GM23338 (cell line): ENCODE data around the gene RMC1. TPM values are rescaled to one million over a fixed set of nuclear protein-coding genes. Genes with fewer than 3 reads are reported as not detected.

Experiments used
- ATAC-seq: fragments of 200-7000 bp; cut with Tn5 transposase; 3 replicates; pipeline ENCODE4 v1.9.1; 2020
- DNase-seq: peaks from one replicate; pipeline ENCODE4 v3.0.0-alpha.2; 2015; ENCODE audit warnings: low spot score
- H2AFZ ChIP-seq: fragments of 200-600 bp; sonication (generic); 2 replicates; pipeline ENCODE4 v1.8.0; 2016; ENCODE audit warnings: antibody characterized with exemption, mild to moderate bottlenecking, moderate library complexity
- H3F3A ChIP-seq: fragments of 200-600 bp; sonication (generic); replicated peaks from 2 replicates; pipeline ENCODE4 v1.8.0; 2017; ENCODE audit warnings: antibody characterized with exemption, mixed run types, low read depth
- H3K27ac ChIP-seq: fragments of 200-600 bp; sonication (generic); 2 replicates; pipeline ENCODE4 v1.6.1; 2016; ENCODE audit warnings: low read depth
- H3K27me3 ChIP-seq: fragments of 200-600 bp; sonication (generic); 2 replicates; pipeline ENCODE4 v1.8.0; 2016; ENCODE audit warnings: mild to moderate bottlenecking, mixed run types, moderate library complexity; ENCODE audit not compliant: insufficient read depth
- H3K36me3 ChIP-seq: fragments of 200-600 bp; sonication (generic); 2 replicates; pipeline ENCODE4 v1.8.0; 2016; ENCODE audit warnings: mild to moderate bottlenecking; ENCODE audit not compliant: insufficient read depth
- H3K4me1 ChIP-seq: fragments of 200-600 bp; sonication (generic); 2 replicates; pipeline ENCODE4 v1.8.0; 2016; ENCODE audit warnings: mild to moderate bottlenecking, moderate library complexity; ENCODE audit not compliant: insufficient read depth
- H3K4me2 ChIP-seq: fragments of 200-600 bp; sonication (generic); 2 replicates; pipeline ENCODE4 v1.7.1; 2017; ENCODE audit warnings: mixed run types
- H3K4me3 ChIP-seq: fragments of 200-600 bp; sonication (generic); 2 replicates; pipeline ENCODE4 v1.6.1; 2016; ENCODE audit warnings: mixed run types
- H3K79me2 ChIP-seq: fragments of 200-600 bp; sonication (generic); replicated peaks from 2 replicates; pipeline ENCODE4 v1.8.0; 2017; ENCODE audit warnings: mild to moderate bottlenecking; ENCODE audit not compliant: insufficient read depth
- H3K9me2 ChIP-seq: fragments of 200-600 bp; sonication (generic); 2 replicates; pipeline ENCODE4 v1.8.0; 2017; ENCODE audit not compliant: insufficient read depth
- H4K20me1 ChIP-seq: fragments of 200-600 bp; sonication (generic); replicated peaks from 2 replicates; pipeline ENCODE4 v1.8.0; 2017; ENCODE audit warnings: mild to moderate bottlenecking; ENCODE audit not compliant: insufficient read depth
- H3K27ac Mint-ChIP-seq: 2 replicates; pipeline ENCODE4 v1.8.0; 2020; ENCODE audit warnings: inconsistent platforms, mild to moderate bottlenecking, moderate library complexity, mixed read lengths
- H3K27me3 Mint-ChIP-seq: 3 replicates; pipeline ENCODE4 v1.8.0; 2022; ENCODE audit warnings: low read depth, mild to moderate bottlenecking, moderate library complexity, mixed read lengths, inconsistent platforms; ENCODE audit not compliant: insufficient read depth, poor library complexity
- H3K36me3 Mint-ChIP-seq: 3 replicates; pipeline ENCODE4 v1.8.0; 2021; ENCODE audit warnings: low read depth, mild to moderate bottlenecking, inconsistent platforms, moderate library complexity, mixed read lengths
- H3K4me1 Mint-ChIP-seq: 3 replicates; pipeline ENCODE4 v1.8.0; 2020; ENCODE audit warnings: mild to moderate bottlenecking, inconsistent platforms, mixed read lengths
- H3K4me3 Mint-ChIP-seq: 3 replicates; pipeline ENCODE4 v1.8.0; 2021; ENCODE audit warnings: moderate library complexity, mild to moderate bottlenecking, inconsistent platforms, mixed read lengths
- H3K9me3 Mint-ChIP-seq: 3 replicates; pipeline ENCODE4 v1.8.0; 2020; ENCODE audit warnings: moderate library complexity, mild to moderate bottlenecking, inconsistent platforms, mixed read lengths
- CREB1 ChIP-seq: fragments of 250-450 bp; sonication (Bioruptor Pico); IDR thresholded peaks from 2 replicates; pipeline ENCODE4 v1.5.0; 2020; ENCODE audit warnings: low read depth, mild to moderate bottlenecking, moderate library complexity
- EZH2 ChIP-seq: fragments of 200-600 bp; sonication (generic); IDR thresholded peaks from one replicate; pipeline ENCODE4 v1.8.0; 2017; ENCODE audit warnings: antibody characterized with exemption, mild to moderate bottlenecking, low read depth; ENCODE audit not compliant: unreplicated experiment
- EZH2phosphoT487 ChIP-seq: fragments of 200-600 bp; sonication (generic); IDR thresholded peaks from one replicate; pipeline ENCODE4 v1.8.1; 2018; ENCODE audit warnings: antibody characterized with exemption; ENCODE audit not compliant: unreplicated experiment
- JUNB ChIP-seq: IDR thresholded peaks from one replicate; pipeline ENCODE4 v1.6.1; 2016; ENCODE audit warnings: antibody characterized with exemption; ENCODE audit not compliant: unreplicated experiment
- NANOG ChIP-seq: IDR thresholded peaks from 2 replicates; pipeline ENCODE4 v1.6.1; 2016; ENCODE audit warnings: antibody characterized with exemption, borderline replicate concordance
- POLR2AphosphoS5 ChIP-seq: IDR thresholded peaks from 2 replicates; pipeline ENCODE4 v1.6.1; 2016; ENCODE audit warnings: antibody characterized with exemption, low read depth
- STAT1 ChIP-seq: IDR thresholded peaks from one replicate; pipeline ENCODE4 v1.6.1; 2016; ENCODE audit warnings: antibody characterized with exemption; ENCODE audit not compliant: unreplicated experiment
- ZNF114 ChIP-seq: fragments of 250-450 bp; sonication (Bioruptor Pico); IDR thresholded peaks from 2 replicates; pipeline ENCODE4 v1.5.0; 2020; ENCODE audit warnings: mild to moderate bottlenecking, moderate library complexity
- ZNF331 ChIP-seq: fragments of 250-450 bp; sonication (Bioruptor Pico); IDR thresholded peaks from 2 replicates; pipeline ENCODE4 v1.5.0; 2020; ENCODE audit warnings: low read depth, mild to moderate bottlenecking, moderate library complexity
- polyA plus RNA-seq: library from polyadenylated mRNA; unstranded; fragments of >200 nt; fragmentation: Nextera tagmentation; extraction: Ambion mirVana; gene quantifications from 2 replicates; pipeline ENCODE4 v1.2.1, GENCODE V29; 2016
- total RNA-seq: library from RNA; depleted of rRNA; stranded (reverse); fragments of >200 nt; shearing (Covaris generic); gene quantifications from 2 replicates; pipeline ENCODE4 v1.2.3, GENCODE V29; 2014
- TF ChIP-seq, protein P1 (sequence below): IDR thresholded peaks from one replicate; pipeline ENCODE4 v1.6.1; 2018; ENCODE audit warnings: antibody characterized with exemption; ENCODE audit not compliant: unreplicated experiment
- TF ChIP-seq, protein P2 (sequence below), 2 experiments: fragments of 200-600 bp in 1 of 2; sonication (generic) in 1 of 2; conservative IDR thresholded peaks; 2 replicates each; pipeline versions ENCODE4 v1.5.1 to v1.6.1; 2016 to 2017; ENCODE audit warnings: antibody characterized with exemption in 2 of 2, low read depth in 2 of 2, mild to moderate bottlenecking in 2 of 2, moderate library complexity in 1 of 2
- TF ChIP-seq, protein P3 (sequence below): fragments of 250-450 bp; sonication (Bioruptor Pico); IDR thresholded peaks from 2 replicates; pipeline ENCODE4 v1.5.0; 2020; ENCODE audit warnings: mild to moderate bottlenecking, moderate library complexity
- TF ChIP-seq, protein P4 (sequence below): IDR thresholded peaks from 2 replicates; pipeline ENCODE4 v1.6.1; 2016; ENCODE audit warnings: antibody characterized with exemption

The RMC1 gene
- total and polyA plus RNA-seq, 2 experiments from 2014 or later = 18.9 to 24.6 TPM

DNA sequence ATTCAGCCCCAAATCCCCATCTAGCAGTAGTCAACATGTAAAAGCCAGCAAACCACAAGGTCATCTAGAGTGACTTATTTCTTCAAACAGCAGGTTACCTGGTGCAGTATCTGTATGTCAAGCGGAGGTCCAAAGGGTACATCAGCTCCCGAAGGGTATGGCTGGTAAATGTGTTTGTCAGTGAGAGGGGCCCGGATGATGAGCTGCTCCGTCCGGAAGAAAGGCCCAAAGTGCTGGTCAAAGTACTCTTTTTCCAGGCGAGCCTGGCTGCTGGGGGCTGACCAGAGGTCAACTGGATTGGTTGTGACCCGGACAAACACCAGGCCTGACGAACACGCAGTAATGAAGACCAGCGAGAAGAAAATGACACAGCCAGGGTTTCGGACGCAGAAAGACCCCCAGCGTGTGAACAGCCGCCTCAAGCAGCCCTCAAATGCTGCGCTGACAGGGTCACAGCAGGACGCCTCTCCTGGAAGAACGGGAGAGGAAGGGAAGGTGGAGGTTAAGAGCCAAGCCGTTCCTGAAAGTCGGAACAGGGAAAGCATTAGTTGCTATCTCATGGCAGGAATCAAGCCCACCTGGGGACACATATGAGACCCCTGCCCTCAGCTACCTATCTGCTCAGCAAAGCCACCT is 53.0 kb downstream of the RMC1 start:
- ATAC-seq (no peak), DNase-seq (no peak)
- H4K20me1 ChIP-seq = peaks cover 9% of the 10 kb centered on the region; the same call in 1 of the 2 replicates
- H3K9me2 ChIP-seq = no peaks in the 10 kb centered on the region
- Mint-ChIP-seq H3K9me3 (no peaks in the 10 kb centered on the region; the same call in 2 of the 3 replicates), H3K4me3 (no peak overlapping the region), H3K27me3 (no peaks in the 10 kb centered on the region), H3K4me1 (no peaks in the 10 kb centered on the region), H3K27ac (no peak overlapping the region), H3K36me3 (peaks cover 48% of the 10 kb centered on the region)
- H3F3A ChIP-seq = no peaks in the 10 kb centered on the region
- H3K4me1 ChIP-seq = no peaks in the 10 kb centered on the region
- no peak overlapping the region for H3K4me3 ChIP-seq
- no peak for TF ChIP-seq EZH2phosphoT487
- TF ChIP-seq ZNF114 (CRISPR knock-in tag) = no peak
- TF ChIP-seq STAT1 = no peak
- TF ChIP-seq, protein P1, sequence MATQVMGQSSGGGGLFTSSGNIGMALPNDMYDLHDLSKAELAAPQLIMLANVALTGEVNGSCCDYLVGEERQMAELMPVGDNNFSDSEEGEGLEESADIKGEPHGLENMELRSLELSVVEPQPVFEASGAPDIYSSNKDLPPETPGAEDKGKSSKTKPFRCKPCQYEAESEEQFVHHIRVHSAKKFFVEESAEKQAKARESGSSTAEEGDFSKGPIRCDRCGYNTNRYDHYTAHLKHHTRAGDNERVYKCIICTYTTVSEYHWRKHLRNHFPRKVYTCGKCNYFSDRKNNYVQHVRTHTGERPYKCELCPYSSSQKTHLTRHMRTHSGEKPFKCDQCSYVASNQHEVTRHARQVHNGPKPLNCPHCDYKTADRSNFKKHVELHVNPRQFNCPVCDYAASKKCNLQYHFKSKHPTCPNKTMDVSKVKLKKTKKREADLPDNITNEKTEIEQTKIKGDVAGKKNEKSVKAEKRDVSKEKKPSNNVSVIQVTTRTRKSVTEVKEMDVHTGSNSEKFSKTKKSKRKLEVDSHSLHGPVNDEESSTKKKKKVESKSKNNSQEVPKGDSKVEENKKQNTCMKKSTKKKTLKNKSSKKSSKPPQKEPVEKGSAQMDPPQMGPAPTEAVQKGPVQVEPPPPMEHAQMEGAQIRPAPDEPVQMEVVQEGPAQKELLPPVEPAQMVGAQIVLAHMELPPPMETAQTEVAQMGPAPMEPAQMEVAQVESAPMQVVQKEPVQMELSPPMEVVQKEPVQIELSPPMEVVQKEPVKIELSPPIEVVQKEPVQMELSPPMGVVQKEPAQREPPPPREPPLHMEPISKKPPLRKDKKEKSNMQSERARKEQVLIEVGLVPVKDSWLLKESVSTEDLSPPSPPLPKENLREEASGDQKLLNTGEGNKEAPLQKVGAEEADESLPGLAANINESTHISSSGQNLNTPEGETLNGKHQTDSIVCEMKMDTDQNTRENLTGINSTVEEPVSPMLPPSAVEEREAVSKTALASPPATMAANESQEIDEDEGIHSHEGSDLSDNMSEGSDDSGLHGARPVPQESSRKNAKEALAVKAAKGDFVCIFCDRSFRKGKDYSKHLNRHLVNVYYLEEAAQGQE = no peak
- no peak for TF ChIP-seq JUNB
- TF ChIP-seq ZNF331 (CRISPR knock-in tag) = no peak
- TF ChIP-seq, protein P2, sequence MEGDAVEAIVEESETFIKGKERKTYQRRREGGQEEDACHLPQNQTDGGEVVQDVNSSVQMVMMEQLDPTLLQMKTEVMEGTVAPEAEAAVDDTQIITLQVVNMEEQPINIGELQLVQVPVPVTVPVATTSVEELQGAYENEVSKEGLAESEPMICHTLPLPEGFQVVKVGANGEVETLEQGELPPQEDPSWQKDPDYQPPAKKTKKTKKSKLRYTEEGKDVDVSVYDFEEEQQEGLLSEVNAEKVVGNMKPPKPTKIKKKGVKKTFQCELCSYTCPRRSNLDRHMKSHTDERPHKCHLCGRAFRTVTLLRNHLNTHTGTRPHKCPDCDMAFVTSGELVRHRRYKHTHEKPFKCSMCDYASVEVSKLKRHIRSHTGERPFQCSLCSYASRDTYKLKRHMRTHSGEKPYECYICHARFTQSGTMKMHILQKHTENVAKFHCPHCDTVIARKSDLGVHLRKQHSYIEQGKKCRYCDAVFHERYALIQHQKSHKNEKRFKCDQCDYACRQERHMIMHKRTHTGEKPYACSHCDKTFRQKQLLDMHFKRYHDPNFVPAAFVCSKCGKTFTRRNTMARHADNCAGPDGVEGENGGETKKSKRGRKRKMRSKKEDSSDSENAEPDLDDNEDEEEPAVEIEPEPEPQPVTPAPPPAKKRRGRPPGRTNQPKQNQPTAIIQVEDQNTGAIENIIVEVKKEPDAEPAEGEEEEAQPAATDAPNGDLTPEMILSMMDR (conservative IDR thresholded peaks at IDR 0.05; ENCODE audit: low read depth in 2 of 2) = no peak
- TF ChIP-seq EZH2 = no peak
- no peak for TF ChIP-seq CREB1 (CRISPR knock-in tag)
- TF ChIP-seq NANOG = no peak
- TF ChIP-seq, protein P3, sequence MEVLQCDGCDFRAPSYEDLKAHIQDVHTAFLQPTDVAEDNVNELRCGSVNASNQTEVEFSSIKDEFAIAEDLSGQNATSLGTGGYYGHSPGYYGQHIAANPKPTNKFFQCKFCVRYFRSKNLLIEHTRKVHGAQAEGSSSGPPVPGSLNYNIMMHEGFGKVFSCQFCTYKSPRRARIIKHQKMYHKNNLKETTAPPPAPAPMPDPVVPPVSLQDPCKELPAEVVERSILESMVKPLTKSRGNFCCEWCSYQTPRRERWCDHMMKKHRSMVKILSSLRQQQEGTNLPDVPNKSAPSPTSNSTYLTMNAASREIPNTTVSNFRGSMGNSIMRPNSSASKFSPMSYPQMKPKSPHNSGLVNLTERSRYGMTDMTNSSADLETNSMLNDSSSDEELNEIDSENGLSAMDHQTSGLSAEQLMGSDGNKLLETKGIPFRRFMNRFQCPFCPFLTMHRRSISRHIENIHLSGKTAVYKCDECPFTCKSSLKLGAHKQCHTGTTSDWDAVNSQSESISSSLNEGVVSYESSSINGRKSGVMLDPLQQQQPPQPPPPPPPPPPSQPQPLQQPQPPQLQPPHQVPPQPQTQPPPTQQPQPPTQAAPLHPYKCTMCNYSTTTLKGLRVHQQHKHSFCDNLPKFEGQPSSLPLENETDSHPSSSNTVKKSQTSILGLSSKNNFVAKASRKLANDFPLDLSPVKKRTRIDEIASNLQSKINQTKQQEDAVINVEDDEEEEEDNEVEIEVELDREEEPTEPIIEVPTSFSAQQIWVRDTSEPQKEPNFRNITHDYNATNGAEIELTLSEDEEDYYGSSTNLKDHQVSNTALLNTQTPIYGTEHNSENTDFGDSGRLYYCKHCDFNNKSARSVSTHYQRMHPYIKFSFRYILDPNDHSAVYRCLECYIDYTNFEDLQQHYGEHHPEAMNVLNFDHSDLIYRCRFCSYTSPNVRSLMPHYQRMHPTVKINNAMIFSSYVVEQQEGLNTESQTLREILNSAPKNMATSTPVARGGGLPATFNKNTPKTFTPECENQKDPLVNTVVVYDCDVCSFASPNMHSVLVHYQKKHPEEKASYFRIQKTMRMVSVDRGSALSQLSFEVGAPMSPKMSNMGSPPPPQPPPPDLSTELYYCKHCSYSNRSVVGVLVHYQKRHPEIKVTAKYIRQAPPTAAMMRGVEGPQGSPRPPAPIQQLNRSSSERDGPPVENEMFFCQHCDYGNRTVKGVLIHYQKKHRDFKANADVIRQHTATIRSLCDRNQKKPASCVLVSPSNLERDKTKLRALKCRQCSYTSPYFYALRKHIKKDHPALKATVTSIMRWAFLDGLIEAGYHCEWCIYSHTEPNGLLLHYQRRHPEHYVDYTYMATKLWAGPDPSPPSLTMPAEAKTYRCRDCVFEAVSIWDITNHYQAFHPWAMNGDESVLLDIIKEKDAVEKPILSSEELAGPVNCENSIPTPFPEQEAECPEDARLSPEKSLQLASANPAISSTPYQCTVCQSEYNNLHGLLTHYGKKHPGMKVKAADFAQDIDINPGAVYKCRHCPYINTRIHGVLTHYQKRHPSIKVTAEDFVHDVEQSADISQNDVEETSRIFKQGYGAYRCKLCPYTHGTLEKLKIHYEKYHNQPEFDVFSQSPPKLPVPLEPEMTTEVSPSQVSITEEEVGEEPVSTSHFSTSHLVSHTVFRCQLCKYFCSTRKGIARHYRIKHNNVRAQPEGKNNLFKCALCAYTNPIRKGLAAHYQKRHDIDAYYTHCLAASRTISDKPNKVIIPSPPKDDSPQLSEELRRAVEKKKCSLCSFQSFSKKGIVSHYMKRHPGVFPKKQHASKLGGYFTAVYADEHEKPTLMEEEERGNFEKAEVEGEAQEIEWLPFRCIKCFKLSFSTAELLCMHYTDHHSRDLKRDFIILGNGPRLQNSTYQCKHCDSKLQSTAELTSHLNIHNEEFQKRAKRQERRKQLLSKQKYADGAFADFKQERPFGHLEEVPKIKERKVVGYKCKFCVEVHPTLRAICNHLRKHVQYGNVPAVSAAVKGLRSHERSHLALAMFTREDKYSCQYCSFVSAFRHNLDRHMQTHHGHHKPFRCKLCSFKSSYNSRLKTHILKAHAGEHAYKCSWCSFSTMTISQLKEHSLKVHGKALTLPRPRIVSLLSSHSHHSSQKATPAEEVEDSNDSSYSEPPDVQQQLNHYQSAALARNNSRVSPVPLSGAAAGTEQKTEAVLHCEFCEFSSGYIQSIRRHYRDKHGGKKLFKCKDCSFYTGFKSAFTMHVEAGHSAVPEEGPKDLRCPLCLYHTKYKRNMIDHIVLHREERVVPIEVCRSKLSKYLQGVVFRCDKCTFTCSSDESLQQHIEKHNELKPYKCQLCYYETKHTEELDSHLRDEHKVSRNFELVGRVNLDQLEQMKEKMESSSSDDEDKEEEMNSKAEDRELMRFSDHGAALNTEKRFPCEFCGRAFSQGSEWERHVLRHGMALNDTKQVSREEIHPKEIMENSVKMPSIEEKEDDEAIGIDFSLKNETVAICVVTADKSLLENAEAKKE (CRISPR knock-in tag) = no peak
- TF ChIP-seq, protein P4, sequence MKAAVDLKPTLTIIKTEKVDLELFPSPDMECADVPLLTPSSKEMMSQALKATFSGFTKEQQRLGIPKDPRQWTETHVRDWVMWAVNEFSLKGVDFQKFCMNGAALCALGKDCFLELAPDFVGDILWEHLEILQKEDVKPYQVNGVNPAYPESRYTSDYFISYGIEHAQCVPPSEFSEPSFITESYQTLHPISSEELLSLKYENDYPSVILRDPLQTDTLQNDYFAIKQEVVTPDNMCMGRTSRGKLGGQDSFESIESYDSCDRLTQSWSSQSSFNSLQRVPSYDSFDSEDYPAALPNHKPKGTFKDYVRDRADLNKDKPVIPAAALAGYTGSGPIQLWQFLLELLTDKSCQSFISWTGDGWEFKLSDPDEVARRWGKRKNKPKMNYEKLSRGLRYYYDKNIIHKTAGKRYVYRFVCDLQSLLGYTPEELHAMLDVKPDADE = no peak
- TF ChIP-seq POLR2AphosphoS5 = no peak
- H3K27ac ChIP-seq = no peak overlapping the region
- H3K79me2 ChIP-seq = no peaks in the 10 kb centered on the region; the same call in 1 of the 2 replicates
- peaks cover 50% of the 10 kb centered on the region for H3K36me3 ChIP-seq
- no peak overlapping the region for H3K4me2 ChIP-seq
- no peak overlapping the region for H2AFZ ChIP-seq
- no peaks in the 10 kb centered on the region for H3K27me3 ChIP-seq
